HG02798 (cell line): Measurements from ENCODE around the gene CAMK2D.
A peak's percentile ranks its signal among the peaks of the same experiment; 100 is the strongest.

ENCODE experiments used
- ATAC-seq: cut with Tn5 transposase; IDR thresholded peaks from one replicate; pipeline ENCODE4 v1.9.1; 2021; ENCODE audit warnings: mild to moderate bottlenecking; ENCODE audit not compliant: unreplicated experiment, poor library complexity

CAMK2D gene

DNA sequence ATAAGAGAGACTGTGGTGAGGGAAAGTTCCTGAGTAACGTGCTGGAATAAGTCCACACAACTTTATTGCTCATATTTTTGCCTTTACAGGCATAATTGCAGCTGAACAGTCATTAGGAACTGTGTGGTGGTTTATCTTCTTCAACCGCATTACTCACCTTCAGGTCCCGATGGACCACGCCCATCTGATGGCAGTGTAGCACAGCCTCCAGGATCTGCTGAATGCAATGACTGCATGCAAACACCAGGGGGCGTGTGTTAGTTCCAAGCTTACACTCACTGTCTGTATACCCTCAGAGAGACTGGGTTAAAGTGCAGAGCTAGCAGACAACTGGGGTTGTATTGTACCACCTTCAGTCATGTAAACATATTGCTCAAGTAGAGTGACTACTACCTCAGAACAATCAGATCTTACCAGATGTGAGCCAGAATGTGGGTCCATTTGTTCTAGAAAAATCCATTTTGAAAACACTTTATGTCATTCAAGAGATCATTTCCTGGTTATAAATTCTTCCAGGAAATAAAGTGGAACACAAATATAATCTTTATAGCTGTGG is 214.0 kb downstream of the CAMK2D start:
- peak; percentile 98 for ATAC-seq

DNA sequence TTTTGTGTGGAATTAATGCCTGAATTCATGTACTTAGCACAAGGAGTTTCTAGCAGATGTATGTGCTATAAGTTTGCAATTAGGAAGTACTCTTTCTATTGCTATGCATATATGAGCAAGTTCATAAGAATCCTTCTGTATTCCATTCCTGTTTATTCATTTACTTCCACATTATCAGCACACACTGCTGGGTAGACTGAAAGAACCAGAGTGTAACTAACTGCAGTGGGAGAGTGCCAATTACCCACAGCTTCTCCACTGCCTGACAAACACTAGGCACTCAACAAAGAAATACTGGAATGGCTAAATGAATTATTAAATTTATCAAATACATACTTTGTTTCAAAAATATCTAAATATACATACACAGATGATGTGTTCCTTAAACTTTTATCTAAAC is 219.6 kb downstream of the CAMK2D start:
- ATAC-seq: no peak

DNA sequence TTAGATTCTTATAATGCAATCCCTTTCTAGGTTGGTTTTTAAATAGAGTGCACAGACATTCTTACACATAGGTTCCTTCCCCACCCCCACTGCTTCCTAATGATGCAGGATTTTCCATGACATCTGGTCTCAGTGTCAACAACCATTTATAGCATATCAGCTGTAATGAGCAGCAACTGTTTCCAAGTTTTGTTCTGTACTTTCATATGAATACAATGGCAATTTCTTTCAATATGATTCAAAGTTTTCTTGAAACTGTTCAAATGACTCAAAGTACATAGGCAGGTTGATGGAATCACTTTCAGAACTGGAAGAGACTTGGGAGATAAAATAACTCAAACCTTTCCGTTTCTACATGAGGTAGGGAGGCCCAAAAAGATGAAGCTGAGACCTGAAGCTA is 220.7 kb downstream of the CAMK2D start:
- no peak for ATAC-seq

DNA sequence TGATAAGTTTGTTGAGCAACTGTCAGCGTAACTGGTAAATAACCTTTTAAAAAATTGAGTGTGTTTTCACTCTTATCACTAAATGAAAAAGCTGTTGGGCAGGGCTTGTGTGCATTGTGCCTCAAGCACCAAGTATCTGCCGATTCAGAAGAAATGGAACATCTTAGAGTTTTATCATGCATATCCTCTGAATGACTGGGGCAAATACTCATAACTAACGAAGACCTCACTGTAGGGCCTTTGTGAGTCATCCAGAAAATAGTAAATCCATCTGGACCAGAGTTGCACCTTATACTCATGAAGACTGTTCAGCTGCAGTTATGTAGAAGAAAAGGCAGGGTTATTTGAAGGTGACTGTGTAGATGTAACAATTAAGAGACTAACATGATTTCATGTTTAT is 222.1 kb downstream of the CAMK2D start:
- ATAC-seq: peak; percentile 72

DNA sequence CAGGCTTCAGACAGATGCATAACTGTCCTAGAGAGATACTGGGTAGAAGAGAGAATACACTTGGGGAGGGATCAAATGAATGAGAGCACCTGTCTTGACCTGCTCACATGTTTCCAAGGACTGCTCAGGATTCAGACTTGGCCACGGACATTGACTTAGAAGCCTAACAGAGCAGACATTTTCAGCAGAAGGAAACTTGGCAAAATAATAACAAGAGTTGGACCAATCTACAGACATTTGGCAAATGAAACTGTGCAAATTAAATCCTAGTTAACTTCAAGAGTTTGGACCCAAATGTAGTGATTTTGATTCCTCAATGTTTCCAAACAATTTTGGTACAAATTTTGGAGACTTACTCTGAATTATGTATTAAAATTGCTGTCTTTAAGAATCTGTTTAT is 223.9 kb downstream of the CAMK2D start:
- no peak for ATAC-seq

DNA sequence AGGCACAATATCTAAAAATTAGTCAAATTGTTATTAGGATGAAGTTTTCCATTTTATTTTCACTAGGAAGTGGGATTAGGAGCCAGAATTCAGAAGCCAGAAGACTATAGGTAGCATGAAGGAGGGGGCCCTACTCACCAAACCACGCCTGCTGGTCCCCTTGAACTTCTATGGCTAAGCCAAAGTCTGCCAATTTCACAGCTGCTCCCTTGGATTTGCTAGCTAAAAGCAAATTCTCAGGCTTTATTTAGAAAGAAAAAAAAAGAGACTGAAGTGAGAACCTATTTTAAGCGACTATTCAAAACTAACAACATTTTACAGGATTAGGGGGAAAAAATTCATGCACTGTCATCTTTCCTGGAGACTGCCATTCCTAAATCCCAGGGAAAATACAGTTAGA is 224.3 kb downstream of the CAMK2D start:
- no peak for ATAC-seq

GRCh38 chr4:113534711-113535110 is 226.8 kb downstream of the CAMK2D start:
- ATAC-seq: no peak

DNA sequence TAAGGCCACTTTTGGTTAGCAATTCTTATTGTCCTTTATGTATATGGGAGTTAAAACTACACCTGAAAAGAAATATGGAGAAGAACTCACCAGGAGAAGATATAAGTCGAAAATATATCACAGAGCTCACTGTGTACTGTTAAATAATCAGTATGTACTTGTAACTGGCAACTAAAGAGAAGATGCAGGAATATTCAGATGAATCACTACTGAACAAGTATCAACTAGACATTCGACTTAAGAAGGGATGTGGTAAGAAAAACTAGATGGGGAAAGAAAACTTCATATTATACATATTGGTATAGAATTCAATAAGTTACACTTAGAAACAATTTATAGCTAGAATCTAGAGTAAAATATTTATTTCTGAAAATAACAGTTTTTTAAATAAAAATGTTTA is 230.0 kb downstream of the CAMK2D start:
- ATAC-seq: no peak

GRCh38 chr4:113528395-113528794 is 233.1 kb downstream of the CAMK2D start:
- no peak for ATAC-seq

- ATAC-seq: no peak
Measured at GRCh38 chr4:113525521-113525920, 236.0 kb downstream of the CAMK2D start.

DNA sequence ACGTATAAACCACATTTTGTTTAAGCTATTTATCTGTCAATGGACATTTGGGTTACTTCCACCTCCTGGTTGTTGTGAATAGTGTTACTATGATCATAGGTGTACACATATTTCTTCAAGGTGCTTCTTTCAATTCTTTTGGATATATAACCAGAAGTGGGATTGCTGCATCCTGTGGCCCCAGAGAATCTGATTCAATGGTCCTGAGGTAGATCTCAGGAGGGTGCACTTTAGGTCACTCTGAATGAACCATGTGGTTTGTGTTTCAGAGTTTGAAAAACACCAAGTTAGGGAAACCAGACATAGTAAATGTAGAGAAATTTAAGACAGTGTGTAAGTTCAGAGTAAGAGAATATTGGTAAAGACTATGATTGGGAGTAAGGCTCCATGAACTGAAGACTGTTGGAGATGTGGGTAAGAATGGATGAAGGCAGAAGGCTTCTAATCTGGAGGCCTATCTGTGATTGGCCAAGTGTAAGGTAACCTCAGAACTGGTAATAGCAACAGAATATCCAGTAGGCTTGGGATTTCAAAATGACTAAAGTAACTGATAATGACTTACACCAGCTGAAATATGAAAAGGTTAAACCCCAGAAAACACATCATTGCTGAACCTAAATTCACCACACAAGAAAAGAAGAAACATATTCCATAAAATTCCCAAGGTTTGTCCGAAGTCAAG is 236.9 kb downstream of the CAMK2D start:
- peak; percentile 22 for ATAC-seq

DNA sequence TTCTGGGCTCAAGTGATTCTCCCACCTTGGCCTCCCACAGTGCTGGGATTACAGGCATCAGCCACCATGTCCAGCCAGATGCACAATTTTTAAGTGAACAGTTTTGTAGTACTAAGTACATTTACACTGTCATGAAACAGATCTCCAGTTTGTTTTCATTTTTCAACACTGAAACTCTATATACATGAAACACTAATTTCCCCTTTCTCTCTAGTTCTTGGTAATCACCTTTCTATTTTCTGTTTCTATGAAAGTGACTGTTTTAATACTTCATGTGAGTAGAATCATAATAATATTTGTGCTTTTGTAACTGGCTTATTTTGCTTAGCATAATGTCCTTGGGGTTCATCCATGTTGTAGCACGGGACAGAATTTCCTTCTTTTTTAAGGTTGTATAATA is 237.4 kb downstream of the CAMK2D start:
- ATAC-seq: peak; percentile 97

- no peak for ATAC-seq
Measured at GRCh38 chr4:113522433-113522832, 239.1 kb downstream of the CAMK2D start.

DNA sequence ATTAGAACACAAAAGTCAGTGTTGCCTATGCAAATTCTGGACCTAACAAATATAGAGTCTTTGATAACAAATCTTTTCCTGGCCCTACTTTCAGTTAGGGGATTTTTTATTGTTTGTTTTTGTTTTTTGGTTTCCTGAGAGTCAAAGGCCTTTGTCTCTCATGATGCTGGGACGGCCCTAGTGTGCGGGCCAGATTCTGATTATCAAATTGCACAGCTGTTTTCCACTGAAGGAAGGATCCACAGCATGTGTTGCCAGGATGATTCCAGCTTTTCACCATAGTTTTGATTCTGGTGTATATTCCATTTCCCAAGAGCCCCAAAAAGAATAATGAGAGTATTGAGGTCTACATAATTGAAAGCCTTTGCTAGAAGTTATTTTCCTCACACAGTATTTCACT is 248.2 kb downstream of the CAMK2D start:
- ATAC-seq: no peak

DNA sequence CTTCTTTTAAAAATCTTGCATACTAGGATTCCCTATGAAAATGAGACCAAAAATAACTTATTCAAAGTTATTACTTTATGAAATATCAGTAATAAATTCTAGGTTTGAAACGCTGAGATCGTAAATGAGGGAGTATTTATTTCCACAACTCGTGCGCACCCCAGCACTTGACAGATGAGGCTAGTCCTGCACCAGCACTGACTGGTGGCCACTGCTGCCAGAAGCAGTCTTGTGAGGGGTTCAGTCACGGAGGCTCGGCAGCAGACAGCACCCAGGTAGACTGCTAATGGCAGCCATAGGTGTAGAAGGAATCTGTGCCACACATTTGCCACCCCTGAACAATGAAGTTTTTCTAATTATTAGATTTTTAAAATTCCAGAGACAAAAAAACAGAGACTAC is 248.7 kb downstream of the CAMK2D start:
- ATAC-seq: no peak

- ATAC-seq: no peak
Measured at GRCh38 chr4:113511944-113512343, 249.6 kb downstream of the CAMK2D start.

- ATAC-seq: no peak
Measured at GRCh38 chr4:113509851-113510250, 251.7 kb downstream of the CAMK2D start.

DNA sequence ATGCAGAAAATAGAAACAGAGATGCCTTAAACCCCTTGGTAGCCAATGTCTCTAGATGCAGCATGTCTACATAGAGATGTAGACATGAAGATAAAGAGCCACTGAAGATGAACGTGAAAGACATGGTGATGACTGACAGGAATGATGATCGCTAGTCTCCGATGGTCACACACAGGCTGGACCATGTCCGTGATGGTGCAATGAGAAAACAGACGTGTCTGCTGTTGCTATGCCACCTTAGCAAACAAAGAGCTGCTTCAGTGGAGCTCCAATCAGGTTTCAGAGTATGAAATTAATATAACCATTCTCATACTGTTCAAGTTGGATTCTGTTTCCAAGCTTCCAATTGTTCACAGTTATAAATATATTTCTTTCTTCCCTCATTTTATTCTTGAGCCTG is 256.5 kb downstream of the CAMK2D start:
- ATAC-seq: no peak

- ATAC-seq: no peak
Measured at GRCh38 chr4:113504422-113504821, 257.1 kb downstream of the CAMK2D start.

DNA sequence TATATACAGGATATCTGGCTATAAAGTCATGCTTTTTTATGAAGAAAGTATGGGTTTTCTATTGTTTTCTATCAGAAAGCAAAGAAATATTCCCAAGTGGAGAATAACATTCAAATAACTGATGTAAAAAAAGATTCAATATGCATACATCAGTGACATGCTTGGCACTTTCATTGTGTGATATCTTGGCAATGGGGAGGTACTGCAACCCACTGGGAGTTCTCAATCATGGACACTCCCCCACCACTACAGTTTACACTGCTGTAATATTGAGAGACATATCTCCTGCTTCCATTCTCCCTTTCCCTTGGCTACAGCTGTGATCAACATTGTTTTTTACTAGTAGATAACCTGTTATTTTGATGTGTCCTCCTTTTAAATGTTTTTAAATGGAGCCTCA is 257.8 kb downstream of the CAMK2D start:
- no peak for ATAC-seq

DNA sequence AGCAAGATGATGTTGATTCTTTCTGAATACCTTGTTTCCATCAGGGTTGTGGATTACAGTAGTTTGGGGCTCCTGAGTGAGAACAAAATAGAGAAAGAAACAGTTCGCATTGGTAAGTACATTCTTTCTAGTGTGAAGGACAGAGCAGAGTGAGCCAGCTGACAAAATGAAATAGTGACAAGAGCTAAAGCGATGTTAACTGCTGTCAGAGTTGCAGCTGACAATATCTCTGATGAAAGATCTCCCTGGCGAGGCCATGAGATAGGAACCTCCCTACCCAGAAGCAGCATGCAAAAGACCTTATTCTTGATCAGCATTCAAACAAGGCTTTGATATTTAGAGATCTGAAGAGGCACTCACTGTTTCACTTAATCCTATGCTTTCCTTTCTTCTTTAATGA is 258.6 kb downstream of the CAMK2D start:
- ATAC-seq: no peak

DNA sequence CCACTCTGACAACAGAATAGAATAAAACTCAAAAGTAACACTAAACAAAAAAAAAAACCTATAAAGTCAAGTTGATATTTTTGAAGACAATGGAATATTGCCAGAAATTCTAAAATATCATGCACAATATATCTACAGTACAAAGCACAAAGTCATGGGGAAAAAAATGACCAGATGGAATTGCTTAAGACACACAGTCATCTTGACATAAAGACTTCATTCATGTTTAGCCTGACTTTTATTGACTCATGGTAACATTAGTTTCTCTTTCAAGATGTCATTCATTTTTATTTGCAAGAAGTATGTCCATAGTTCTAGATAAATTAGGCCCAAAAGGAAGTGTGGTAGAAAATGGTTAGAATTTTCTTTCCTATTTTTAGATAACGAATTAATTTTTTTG is 259.1 kb downstream of the CAMK2D start:
- ATAC-seq: no peak
